LNCAP (cell line): ENCODE results near the gene TNS1.

Experiments
- CTCF ChIP-seq: fragments of 450-650 bp; IDR thresholded peaks from 2 replicates; pipeline ENCODE4 v1.5.1; 2017; ENCODE audit warnings: mild to moderate bottlenecking

The TNS1 gene

GRCh38 chr2:217788669-217789002 lies 214.2 kb downstream of the TNS1 start:
- TF ChIP-seq CTCF = no peak

GRCh38 chr2:217787160-217787877 lies 215.5 kb downstream of the TNS1 start:
- no peak for TF ChIP-seq CTCF

- TF ChIP-seq CTCF = peak; percentile 86
Observed at GRCh38 chr2:217785544-217786045, 217.2 kb downstream of the TNS1 start.

- TF ChIP-seq CTCF = no peak
Observed at GRCh38 chr2:217784996-217785543, 217.7 kb downstream of the TNS1 start.

- TF ChIP-seq CTCF = no peak
Observed at GRCh38 chr2:217783243-217783642, 219.6 kb downstream of the TNS1 start.

- TF ChIP-seq CTCF = no peak
Observed at GRCh38 chr2:217777906-217778305, 224.9 kb downstream of the TNS1 start.

GRCh38 chr2:217776631-217777030 lies 226.2 kb downstream of the TNS1 start:
- no peak for TF ChIP-seq CTCF
